HPDE6-E6E7 (cell line): ENCODE results near the gene DOCK4.

Experiments
- DNase-seq: peaks from one replicate; pipeline ENCODE4 v3.0.0; 2011; ENCODE audit warnings: missing footprints; ENCODE audit errors: extremely low spot score

DOCK4 gene

DNA sequence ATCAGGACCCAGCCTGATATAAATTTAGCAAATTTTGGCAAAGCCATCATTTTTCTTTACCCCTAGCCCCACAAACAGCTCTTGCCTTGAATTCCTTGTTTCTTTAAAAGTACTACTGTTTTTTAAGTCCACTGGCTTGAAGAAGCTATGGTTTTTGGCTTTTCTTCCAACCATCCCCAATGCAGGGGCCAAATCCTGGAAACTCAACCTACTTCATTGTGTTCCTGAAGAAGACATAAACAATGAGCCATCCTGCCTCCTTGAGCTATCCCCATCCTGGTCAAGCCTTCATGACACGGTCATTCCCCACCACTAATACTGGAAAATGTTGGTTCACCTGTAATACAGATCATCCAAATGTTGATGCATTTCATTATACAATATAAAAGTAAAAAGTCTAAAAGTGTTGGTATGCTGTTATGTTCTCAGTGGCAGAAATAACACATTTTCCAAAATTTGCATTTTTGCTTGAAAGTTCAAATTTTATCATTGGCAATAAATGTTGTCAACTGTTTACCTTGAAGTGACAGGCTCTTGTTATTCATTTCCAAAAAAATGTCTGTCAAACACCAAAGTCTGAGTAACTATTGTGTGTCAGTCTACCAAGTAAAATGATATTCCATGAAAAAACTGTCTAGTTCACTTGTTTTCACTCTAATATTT, 92.2 kb downstream of the DOCK4 start:
- no peak for DNase-seq

DNA sequence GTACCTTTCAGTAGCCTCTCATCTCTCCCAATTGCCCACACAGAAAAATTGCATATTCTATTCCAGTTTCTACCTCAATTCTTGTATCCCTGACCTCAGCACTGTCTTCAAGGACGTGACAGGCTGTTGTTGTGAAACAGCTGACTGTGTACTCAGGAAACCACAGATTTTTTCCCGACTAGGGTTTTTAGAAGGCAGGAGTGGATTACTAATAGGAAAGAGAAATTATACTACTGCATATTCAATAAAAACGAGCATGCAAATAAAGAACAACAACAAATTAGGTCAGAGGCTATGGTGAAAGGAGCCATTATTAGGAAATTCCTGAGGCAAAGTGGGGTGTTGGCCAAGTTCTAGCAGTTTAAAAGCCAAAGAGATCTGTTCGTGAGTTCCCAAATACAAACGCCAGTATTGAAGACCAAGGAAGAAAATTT, 93.4 kb downstream of the DOCK4 start:
- DNase-seq = no peak

DNA sequence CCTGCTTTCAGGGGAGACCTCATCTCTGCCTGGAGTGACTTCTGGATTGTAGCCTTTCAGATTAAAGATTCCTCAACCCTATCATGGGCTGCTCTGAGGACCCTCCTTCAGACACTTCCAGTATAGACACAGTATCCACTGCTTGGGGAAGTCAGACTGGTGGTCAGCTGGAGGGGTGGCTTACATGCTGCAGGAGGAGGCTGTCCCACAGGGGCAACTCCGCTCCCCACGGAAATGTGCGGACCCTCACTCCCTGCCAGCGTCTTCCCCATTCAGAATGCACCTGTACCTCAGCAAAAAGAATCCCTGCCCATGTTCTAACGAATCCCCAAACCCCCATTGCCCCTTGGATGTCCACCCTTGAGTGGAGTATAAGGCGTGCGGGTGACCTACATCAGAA, 95.5 kb downstream of the DOCK4 start:
- no peak for DNase-seq

DNA sequence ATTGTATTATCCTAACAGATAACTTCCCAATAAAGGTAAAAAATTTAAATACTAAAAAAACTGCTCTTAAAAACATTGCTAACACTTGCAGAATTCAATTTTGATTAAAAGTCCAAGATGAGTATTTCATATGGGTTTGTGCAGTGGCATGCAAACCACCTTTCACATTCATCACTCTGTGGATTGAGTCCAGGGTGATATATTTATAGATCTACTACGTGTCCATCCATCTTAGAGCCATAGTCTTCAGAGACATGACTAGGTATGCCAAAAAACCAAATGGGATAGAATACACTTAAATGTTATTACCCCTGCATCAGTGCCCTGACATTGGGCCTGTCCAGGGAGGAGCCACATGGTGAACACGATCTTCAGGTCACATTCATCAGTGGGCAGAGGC, 96.0 kb downstream of the DOCK4 start:
- DNase-seq = no peak

DNA sequence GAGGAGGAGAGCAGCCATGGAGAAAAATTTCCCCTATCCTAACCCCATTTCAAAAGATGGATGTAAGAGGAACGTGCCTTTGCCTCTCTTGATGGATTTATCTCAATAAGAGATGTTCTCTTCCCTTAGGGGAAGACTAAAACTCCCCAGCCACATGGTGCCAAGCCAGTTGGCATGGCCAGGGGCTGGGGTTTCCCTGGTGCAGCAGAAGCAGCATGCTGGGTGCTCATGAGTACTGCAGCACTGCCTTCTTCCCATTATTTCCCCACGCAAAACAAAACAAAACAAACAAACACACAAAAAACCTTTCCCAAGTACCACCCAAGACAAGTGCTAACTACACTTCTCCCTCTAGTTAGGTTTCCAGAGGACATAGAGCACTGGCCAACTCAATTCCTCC, 97.2 kb downstream of the DOCK4 start:
- DNase-seq = no peak

DNA sequence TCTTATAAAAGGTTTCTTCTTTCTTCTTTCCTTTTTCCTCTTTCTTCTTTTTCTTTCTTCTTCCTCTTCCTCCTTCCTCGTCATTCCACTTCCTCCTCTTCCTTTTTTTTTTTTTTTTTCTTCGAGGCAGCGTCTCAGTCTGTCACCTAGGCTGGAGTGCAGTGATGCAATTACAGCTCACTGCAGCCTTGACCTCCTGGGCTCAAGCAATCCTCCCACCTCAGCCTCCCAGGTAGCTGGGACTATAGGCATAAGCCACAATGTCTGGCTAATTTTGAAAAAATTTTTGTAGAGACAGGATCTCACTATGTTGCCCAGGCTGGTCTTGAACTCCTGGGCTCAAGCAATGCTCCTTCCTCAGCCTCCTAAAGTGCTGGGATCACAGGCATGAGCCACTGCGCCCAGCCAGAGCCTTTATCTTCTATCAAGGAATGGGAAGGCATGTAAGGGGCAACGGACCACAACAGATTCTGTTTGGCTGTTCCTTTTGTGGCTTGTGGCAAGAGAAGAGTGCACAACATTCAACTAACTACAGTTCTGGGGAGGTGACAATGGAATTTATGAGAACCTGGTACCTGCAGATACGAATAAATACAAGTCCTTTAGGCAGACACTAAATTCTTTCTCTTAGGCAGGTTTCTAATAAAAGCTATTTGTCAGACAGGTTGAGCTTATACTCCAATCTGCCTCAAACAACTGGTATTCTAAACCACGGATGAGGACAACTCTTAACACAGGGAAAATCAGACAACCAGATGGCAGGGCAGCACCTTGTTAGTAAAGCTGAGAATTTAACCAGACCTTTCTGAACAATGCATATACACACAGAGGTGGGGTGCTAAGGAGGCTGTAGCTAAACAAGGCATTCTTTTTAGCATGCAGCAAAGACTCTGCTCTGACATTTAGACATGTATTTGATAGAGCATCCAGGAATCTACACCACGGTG, 100.3 kb downstream of the DOCK4 start:
- no peak for DNase-seq

DNA sequence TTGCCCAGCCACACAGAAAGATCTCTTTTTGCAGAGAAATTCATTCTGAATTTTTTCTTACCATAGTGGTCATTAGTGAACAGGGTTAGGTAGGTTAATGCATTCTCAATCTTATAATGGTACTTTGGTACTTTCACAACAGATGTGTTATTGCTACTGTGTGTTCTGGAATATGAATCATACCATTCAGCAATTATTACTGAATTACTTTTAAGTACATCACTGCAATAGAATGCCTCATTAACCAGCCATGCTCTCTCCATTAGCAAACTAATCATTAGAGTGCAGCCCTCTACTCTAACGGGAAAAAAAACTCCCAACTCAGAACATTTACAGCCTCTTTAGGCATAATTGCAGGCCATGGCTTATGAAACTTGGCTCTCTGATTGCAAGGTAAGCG, 102.1 kb downstream of the DOCK4 start:
- no peak for DNase-seq

DNA sequence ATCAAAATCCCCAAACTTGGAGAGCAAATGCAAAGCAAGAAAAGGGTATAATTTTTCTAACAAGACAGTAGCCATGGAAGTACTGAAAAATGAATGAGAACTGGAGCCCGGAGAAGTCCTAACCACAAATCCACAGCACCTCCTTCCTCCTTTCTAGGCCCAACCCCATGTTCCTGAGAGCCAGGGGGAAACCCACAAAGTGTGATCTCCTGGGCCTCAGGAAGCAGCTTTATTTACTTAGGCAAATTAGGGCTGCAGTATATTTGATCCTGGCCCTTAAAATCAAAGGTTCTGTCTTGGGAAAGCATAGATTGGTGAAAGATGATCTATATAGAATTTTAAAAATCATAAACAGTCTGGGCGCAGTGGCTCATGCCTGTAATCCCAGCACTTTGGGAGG, 103.0 kb downstream of the DOCK4 start:
- peak; percentile 28 for DNase-seq

DNA sequence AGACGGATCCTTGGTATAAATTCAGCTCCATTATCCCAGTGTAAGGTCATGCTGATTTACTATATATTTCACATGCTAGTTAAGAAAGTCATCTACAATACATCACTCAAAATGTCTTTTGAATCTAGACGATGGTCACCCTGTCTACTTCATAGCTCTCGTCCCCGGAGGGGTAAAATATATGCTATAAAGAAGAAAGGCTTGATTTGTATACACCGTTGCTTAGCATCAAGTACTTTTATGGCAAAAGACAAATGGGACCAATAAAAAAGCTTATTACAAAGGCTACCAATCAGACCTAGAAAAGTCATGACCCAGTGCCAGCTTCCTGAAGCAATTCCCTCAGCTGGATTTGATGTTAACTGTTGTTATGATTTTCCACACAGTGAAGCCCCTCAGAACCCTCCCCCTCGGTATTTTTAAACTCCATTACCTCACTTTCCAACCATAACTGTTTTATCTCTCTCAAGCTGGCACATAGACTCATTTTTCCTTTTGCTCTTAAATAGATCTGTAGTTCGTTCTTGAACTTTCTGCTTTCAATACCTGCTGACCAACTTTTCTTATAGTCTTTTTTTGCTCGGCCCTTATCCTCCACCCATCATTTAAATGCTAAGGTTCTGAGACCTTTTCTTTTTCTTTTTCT, 104.9 kb downstream of the DOCK4 start:
- DNase-seq = no peak

DNA sequence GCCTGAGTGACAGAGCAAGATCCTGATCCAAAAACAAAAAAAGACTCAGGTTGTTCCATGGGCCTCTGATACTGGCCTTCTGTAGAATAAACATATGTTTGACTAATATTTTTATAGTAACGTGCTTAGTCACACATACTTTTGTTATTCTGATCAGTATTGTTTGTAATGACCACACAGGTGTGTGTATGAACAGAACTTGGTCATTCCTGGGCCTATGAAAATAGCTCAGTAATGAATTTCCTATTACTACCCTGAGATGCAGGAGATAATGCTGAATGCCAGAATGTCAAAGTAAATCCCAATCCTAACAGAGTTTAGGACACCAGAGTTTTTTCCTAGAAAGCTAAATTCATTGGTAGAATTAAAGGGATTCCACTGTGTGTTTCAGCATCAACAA, 108.7 kb downstream of the DOCK4 start:
- DNase-seq = no peak

DNA sequence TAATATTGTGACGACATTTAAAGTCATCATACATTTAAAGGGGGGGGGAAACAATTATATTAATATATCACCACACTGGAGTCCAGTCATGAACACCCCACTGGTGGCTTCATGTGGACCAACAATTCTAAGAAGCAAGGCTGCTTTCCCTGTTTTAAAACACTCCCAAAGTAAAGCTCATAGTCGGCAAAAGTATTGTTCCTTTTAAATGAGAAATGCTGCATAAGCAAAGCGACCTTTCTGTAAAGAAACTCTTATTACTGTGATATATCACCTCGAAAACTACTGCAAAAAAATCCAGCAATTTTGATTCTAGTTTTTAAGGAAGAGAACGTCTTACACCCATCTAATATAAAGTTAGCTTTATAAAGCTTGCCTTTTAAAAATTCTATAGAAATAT, 112.8 kb downstream of the DOCK4 start:
- DNase-seq = no peak

DNA sequence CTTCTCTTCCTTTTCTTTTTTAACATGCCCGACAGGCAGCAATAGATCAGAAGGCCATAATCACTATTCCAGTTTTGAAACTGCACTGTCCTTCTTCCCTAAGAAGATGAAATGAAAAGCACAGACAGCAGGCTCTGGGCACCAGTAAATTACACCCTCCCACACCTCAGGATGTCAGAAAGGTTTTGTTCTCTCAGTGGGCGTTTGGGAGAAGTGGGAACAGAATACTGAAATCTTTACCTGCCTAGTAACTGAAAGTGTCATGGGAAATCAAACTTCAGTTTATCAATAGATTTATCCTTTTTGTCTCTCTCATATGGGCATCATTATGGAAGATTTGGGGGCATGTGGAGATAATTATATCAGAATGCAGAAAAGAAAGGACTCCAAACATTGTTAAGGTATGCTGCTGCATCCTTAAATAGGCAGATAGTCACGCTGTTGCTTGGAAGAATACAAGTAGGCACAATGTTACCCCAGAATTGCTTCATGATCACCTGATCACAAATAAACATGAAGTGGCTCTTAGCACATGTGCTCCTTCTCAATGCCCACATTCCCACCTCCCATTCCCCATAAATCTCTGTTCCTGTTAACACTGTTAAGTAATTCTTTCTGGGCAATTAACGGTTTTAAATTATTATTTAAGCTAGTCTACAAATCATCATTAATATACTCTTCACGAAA, 113.3 kb downstream of the DOCK4 start:
- DNase-seq = no peak

DNA sequence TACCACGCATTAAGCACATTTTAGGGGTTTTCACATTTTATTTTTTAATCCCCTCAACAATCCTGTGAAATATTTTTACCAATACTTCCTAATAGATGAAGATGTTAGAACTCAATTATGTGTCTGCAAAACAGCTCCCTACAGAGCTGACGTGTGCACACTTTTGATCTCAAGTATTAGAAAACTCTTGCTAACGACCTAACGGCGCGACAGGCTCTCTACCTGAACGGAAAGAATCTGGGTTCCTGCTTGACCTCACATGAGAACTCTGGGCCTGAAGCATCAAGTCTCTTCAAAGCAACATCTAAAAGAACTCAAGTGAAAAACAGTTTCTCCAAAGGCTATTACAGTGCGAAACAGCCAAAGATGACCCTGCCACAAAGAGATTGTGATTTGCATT, 113.9 kb downstream of the DOCK4 start:
- DNase-seq = no peak

DNA sequence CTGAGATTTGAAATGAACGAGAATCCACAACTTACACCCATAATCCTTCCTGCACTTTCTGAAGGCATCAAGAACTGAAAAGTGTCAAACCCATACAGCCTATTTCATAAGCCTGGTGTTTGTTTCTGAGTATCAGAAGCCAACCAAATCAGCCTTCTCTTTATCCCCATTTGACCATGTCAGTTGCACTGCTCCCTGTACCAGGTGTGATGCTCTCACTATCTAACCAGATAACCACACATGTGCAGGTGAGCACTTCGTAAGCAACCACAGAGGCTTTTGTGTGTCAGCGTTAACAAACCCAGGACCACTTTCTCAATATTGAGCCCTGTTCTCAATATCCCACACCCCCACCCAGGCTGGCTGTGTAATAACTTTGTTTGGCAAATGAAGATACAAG, 114.4 kb downstream of the DOCK4 start:
- no peak for DNase-seq

DNA sequence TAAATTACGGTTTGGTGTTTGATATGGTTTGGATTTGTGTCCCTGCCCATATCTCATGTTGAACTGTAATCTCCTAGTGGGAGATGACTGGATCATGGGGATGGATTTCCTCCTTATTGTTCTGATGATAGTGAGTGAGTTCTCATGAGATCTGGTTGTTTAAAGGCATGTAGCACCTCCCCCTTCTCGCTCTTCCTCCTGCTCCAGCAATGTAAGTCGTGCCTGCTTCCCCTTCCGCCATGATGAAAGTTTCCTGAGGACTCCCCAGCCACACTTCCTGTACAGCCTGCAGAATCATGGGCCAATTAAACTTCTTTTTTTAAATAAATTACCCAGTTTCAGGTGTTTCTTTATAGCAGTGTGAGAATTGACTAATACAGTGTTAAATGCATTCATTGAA, 116.6 kb downstream of the DOCK4 start:
- no peak for DNase-seq

DNA sequence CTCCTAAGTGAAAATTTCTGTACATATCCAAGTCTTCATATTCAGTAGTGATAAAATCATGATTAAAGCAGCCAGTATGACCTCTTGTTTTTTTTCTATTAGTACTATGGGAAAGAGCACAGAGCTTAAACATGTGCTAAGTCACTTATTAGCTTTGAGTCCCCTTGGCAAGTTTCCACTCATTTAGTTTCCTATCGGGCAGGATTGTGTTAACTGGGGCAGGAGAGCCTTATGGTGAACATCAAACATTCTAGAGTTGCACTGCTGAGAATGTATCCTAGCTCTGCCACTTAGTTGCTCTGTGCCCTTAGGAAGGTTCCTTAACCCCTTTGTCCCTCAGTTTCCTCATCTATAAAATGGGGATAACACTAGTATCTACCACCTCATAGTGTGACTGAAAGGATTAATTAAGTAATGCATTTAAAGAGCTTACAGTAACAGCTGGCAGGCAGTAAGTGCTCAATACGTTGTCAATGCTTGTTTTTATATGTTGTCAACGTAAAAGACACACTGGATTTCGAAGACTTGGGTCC, 117.6 kb downstream of the DOCK4 start:
- no peak for DNase-seq

DNA sequence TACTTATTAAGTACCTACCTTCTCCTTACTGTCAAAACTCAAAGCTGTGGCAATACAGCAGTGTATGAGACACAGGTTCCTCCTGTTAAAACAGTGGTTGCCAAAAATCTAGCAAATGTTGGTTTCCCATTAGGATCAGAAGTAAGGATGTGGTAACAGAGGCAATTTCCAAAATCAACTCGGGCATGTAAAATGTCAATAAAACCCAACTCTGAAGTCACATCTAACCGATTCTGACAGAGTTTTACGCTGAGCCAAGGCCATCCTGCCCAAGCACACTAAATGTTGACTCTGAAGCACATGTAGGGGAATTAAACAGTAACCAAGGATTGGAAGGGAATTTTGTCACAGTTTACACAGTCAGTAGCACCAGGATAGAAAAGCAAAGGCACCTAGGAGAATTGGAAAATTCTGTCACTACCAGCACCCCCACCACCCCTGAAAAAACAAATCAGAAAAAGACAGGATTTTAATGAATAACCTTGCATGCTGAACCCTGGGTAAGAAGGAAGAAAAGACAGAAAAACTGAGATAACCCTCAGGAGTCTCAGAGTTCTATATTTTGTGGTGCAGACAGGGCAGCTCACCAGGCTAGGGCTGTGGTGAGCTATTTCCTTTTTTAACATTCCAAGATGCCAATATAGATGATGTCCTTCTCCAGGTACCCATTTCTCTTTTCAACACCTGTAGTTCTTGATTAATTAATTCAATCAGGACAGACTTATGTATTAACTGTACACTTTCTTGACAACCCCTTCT, 119.5 kb downstream of the DOCK4 start:
- DNase-seq = no peak

DNA sequence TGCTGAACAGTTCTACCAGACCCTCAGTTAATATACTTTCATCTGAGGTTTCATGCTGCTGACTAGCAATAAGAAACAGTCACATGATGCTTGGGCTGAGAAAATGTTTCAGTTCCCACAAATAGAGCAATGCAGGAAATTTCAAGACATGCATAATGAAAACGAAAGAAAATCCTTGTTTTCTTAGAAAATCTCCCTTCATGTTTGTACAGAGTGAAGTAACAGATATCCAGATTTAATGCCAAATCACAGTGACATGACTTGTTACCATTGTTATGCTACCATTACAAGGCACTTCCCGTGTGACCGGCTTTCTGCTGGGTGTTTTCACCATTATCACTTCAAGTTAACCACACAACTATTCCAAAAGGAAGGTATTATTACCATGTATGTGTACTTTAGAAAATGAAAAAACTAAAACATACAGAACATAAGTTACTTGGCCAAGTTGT, 121.7 kb downstream of the DOCK4 start:
- DNase-seq = no peak

DNA sequence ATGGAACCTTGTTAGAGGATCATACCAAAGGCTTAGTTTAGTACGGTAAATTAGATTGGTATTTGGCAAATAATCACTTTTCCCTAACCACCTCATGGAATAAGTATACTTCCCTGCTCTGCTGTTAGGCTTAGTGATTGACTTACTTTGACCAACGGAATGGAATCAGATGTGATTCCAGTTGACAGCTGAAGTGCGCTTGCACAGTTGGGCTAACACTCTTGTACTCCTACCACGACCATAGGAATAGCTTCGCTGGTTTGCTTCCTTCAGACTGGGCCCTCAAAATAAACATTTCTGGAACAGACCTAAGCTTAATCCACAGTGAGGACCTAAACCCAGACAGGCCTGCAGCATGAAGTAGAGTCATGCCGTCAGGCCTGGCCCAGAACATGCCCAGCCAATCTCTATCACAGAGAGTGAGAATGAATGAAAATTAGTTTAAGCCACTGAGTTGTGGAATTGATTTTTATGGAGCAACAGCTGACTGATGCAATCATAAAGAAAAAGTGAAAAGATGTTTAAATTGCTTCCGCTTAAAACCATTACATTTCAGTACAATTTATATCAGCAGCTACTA, 122.3 kb downstream of the DOCK4 start:
- no peak for DNase-seq

DNA sequence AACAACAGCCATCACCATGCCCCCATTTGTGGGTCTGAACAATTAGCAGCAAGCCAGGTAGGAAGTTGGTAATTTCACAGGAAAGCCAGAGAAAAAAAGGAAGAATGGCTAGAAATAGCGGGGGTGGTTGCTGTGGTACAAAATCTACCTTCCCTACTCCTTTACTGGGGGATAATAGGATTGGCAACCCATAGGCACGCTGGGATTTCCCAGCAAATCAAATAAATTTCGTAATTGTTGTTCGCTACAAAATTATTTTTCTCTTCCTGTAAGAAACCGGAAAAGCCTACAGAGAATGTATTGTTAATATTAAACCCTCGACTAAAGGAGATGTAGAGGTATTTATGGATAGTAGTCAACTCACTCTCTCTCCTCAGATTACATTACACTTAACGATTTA, 123.9 kb downstream of the DOCK4 start:
- no peak for DNase-seq

DNA sequence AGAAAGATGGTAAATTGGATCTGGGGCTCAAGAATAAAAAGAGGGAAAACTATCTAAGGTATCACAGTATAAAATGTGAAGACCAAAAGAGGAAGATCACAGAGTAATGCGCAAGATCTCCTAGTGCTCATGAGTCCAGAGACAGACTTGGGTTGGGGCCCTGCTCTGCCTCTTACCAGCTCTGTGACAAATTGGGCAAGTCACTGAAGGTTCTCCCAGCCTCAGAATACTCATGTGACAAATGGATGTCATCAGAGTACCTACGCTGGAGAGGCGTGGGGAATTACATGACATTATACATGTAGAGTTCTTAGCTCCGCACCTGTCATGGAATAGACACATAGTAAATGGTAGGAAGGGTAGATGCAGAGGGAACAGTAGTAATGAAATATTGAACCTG, 124.4 kb downstream of the DOCK4 start:
- DNase-seq = no peak
